ENCODE results near the gene A2ML1.
"Not testable (repeated sequence)": the region's sequence is repeated elsewhere in the genome, so short reads cannot be mapped to it uniquely, and the experiment has no call there.

A2ML1 gene

GRCh38 chr12:8914033-8914715 is 91.8 kb downstream of the A2ML1 start, which contains the start of gene PHC1:
Gene PHC1, plus strand, starts transcription at chr12:8914509. Its CDS starts 3,169 bp downstream, at chr12:8917678.
- peak within 1 kb of the TSS; percentile 79 for H3K27ac ChIP-seq
- peak; percentile 51 for TF ChIP-seq CTCF (IDR thresholded peaks at IDR 0.05)

GRCh38 chr12:8914716-8915526 is 92.5 kb downstream of the A2ML1 start:
- no peak for TF ChIP-seq ZFX (IDR thresholded peaks at IDR 0.05; ENCODE audit: borderline replicate concordance)
- TF ChIP-seq CTCF (IDR thresholded peaks at IDR 0.05): no peak
- peak overlapping the region; percentile 79 for H3K27ac ChIP-seq

- no peak for TF ChIP-seq ZFX (IDR thresholded peaks at IDR 0.05; ENCODE audit: borderline replicate concordance)
- no peak for TF ChIP-seq CTCF (IDR thresholded peaks at IDR 0.05)
Measured at GRCh38 chr12:8916154-8916553, 93.7 kb downstream of the A2ML1 start.

GRCh38 chr12:8917031-8917430 is 94.6 kb downstream of the A2ML1 start:
- no peak overlapping the region for H3K27ac ChIP-seq
- TF ChIP-seq ZFX (IDR thresholded peaks at IDR 0.05; ENCODE audit: borderline replicate concordance) (no peak), CTCF (IDR thresholded peaks at IDR 0.05) (no peak)

More at GRCh38 chr12:8916154-8916553, 93.7 kb downstream of the A2ML1 start:
- H3K27ac ChIP-seq: no peak overlapping the region; the same call in 1 of the 2 replicates

GRCh38 chr12:8917751-8918150 is 95.3 kb downstream of the A2ML1 start:
- no peak overlapping the region for H3K27ac ChIP-seq
- no peak for TF ChIP-seq ZFX (IDR thresholded peaks at IDR 0.05; ENCODE audit: borderline replicate concordance)
- TF ChIP-seq CTCF (IDR thresholded peaks at IDR 0.05): no peak

- not testable (repeated sequence) for H3K27ac ChIP-seq
Measured at GRCh38 chr12:8919643-8920042, 97.2 kb downstream of the A2ML1 start.

GRCh38 chr12:8922544-8922943 is 100.1 kb downstream of the A2ML1 start:
- H3K27ac ChIP-seq: no peak overlapping the region
- TF ChIP-seq CTCF (IDR thresholded peaks at IDR 0.05): peak; percentile 13; the same call in 1 of the 2 replicates
- TF ChIP-seq ZFX (IDR thresholded peaks at IDR 0.05; ENCODE audit: borderline replicate concordance): no peak
